IMR-90 (cell line): ENCODE measurements around the gene SPART. TPM values are rescaled to one million over a fixed set of nuclear protein-coding genes. Genes with fewer than 3 reads are reported as not detected.

Experiments used
- ATAC-seq: fragments of 200-7000 bp; cut with Tn5 transposase; 2 replicates; pipeline ENCODE4 v1.9.1; 2020; ENCODE audit warnings: low read depth, mild to moderate bottlenecking, moderate library complexity
- BruUV-seq: library from RNA; stranded (reverse); fragments of 400-500 nt; replicated peaks from 2 replicates; lab custom pipeline; 2021; lab: Mats Ljungman, UMichigan
- CTCF ChIA-PET: fragments of 300-600 bp; formaldehyde crosslinking; extraction: SDS; loops from one replicate; lab custom pipeline; 2021; ENCODE audit warnings: antibody characterized with exemption; lab: Yijun Ruan, JAX
- POLR2A ChIA-PET: fragments of 300-600 bp; sonication (Branson Sonifier 250); formaldehyde crosslinking; loops from one replicate; lab custom pipeline; 2022; ENCODE audit warnings: antibody characterized with exemption; ENCODE audit not compliant: unreplicated experiment; lab: Charles Lee
- DNase-seq: peaks from one replicate; pipeline ENCODE4 v3.0.0; 2013
- H2AFZ ChIP-seq: replicated peaks from 2 replicates; pipeline ENCODE3; 2013; ENCODE audit warnings: low read length, mild to moderate bottlenecking; ENCODE audit not compliant: poor library complexity
- H2AK5ac ChIP-seq: 2 replicates; pipeline ENCODE4 v1.6.1; 2013; ENCODE audit warnings: low read depth, low read length, inconsistent platforms
- H2AK9ac ChIP-seq: replicated peaks from 2 replicates; pipeline ENCODE3; 2013; ENCODE audit warnings: mild to moderate bottlenecking, low read depth, low read length, moderate library complexity; ENCODE audit not compliant: poor library complexity
- H2BK120ac ChIP-seq: 2 replicates; pipeline ENCODE4 v1.6.1; 2013; ENCODE audit warnings: low read depth, low read length, inconsistent platforms
- H2BK15ac ChIP-seq: 3 replicates; pipeline ENCODE4 v1.6.1; 2013; ENCODE audit warnings: low read depth, low read length, inconsistent platforms
- H2BK20ac ChIP-seq: 2 replicates; pipeline ENCODE4 v1.6.1; 2013; ENCODE audit warnings: low read depth, mild to moderate bottlenecking, inconsistent platforms, low read length, moderate library complexity
- H2BK5ac ChIP-seq: 2 replicates; pipeline ENCODE4 v1.6.1; 2013; ENCODE audit warnings: mild to moderate bottlenecking, low read depth, low read length, inconsistent platforms; ENCODE audit not compliant: poor library complexity, severe bottlenecking
- H3K14ac ChIP-seq: replicated peaks from 2 replicates; pipeline ENCODE4 v1.6.1; 2013; ENCODE audit warnings: low read depth, low read length, inconsistent platforms
- H3K18ac ChIP-seq: 2 replicates; pipeline ENCODE4 v1.6.1; 2013; ENCODE audit warnings: low read depth, low read length, control low read depth
- H3K23ac ChIP-seq: 2 replicates; pipeline ENCODE4 v1.6.1; 2013; ENCODE audit warnings: low read depth, low read length, inconsistent platforms
- H3K27ac ChIP-seq: 2 replicates; pipeline ENCODE4 v1.5.1; 2013; ENCODE audit warnings: mild to moderate bottlenecking, control low read depth, low read length; ENCODE audit not compliant: insufficient read depth
- H3K27me3 ChIP-seq: 2 replicates; pipeline ENCODE4 v1.6.1; 2013; ENCODE audit warnings: low read length; ENCODE audit not compliant: control insufficient read depth, insufficient read depth
- H3K36me3 ChIP-seq: 2 replicates; pipeline ENCODE4 v1.6.1; 2013; ENCODE audit warnings: low read length, mixed read lengths; ENCODE audit not compliant: control insufficient read depth, insufficient read depth
- H3K4ac ChIP-seq: 2 replicates; pipeline ENCODE4 v1.6.1; 2013; ENCODE audit warnings: low read depth, low read length, inconsistent platforms
- H3K4me1 ChIP-seq: 2 replicates; pipeline ENCODE4 v1.6.1; 2013; ENCODE audit warnings: low read length, mixed read lengths; ENCODE audit not compliant: control insufficient read depth, insufficient read depth
- H3K4me2 ChIP-seq: 2 replicates; pipeline ENCODE4 v1.6.1; 2013; ENCODE audit warnings: low read depth, mild to moderate bottlenecking, control low read depth, low read length, moderate library complexity
- H3K4me3 ChIP-seq: 2 replicates; pipeline ENCODE4 v1.5.1; 2013; ENCODE audit warnings: low read depth, mild to moderate bottlenecking, control low read depth, low read length, moderate library complexity; ENCODE audit not compliant: insufficient read depth
- H3K56ac ChIP-seq: 2 replicates; pipeline ENCODE4 v1.6.1; 2013; ENCODE audit warnings: low read length, inconsistent platforms; ENCODE audit not compliant: insufficient read depth; ENCODE audit errors: extremely low read depth
- H3K79me1 ChIP-seq, 2 experiments: 2 replicates each; pipeline ENCODE4 v1.6.1; 2013; ENCODE audit warnings: low read length in 2 of 2, inconsistent platforms in 1 of 2, low read depth in 1 of 2
- H3K9ac ChIP-seq: 2 replicates; pipeline ENCODE4 v1.6.1; 2013; ENCODE audit warnings: low read depth, low read length, control low read depth
- H3K9me1 ChIP-seq: 2 replicates; pipeline ENCODE4 v1.6.1; 2013; ENCODE audit warnings: low read length, inconsistent platforms; ENCODE audit not compliant: insufficient read depth
- H3K9me3 ChIP-seq: 2 replicates; pipeline ENCODE4 v1.6.1; 2013; ENCODE audit warnings: low read length; ENCODE audit not compliant: control insufficient read depth, insufficient read depth
- H4K20me1 ChIP-seq: 2 replicates; pipeline ENCODE4 v1.6.1; 2013; ENCODE audit warnings: low read length, inconsistent platforms; ENCODE audit not compliant: insufficient read depth
- H4K5ac ChIP-seq: 2 replicates; pipeline ENCODE4 v1.6.1; 2013; ENCODE audit warnings: mild to moderate bottlenecking, low read depth, low read length, control low read depth
- H4K8ac ChIP-seq, 2 experiments: 2 replicates each; pipeline ENCODE4 v1.6.1; 2013; ENCODE audit warnings: low read depth in 2 of 2, low read length in 2 of 2, control low read depth in 1 of 2, inconsistent platforms in 1 of 2
- H4K91ac ChIP-seq: 2 replicates; pipeline ENCODE4 v1.6.1; 2013; ENCODE audit warnings: low read depth, low read length, inconsistent platforms; ENCODE audit not compliant: insufficient read depth
- BHLHE40 ChIP-seq: fragments of 150-350 bp; IDR thresholded peaks from 2 replicates; pipeline ENCODE4 v1.6.1; 2016; ENCODE audit warnings: mild to moderate bottlenecking, low read depth, low read length
- CEBPB ChIP-seq: IDR thresholded peaks from 2 replicates; pipeline ENCODE4 v1.6.1; 2012; ENCODE audit warnings: low read depth, low read length, improper control_type of control experiment
- CHD1 ChIP-seq: IDR thresholded peaks from 2 replicates; pipeline ENCODE4 v1.6.1; 2012; ENCODE audit warnings: low read depth, low read length, improper control_type of control experiment
- ELK1 ChIP-seq: fragments of 150-350 bp; IDR thresholded peaks from 2 replicates; pipeline ENCODE4 v1.6.1; 2016; ENCODE audit warnings: low read depth, mild to moderate bottlenecking, low read length, moderate library complexity, borderline replicate concordance
- FOS ChIP-seq: fragments of 150-350 bp; IDR thresholded peaks from 2 replicates; pipeline ENCODE4 v1.6.1; 2016; ENCODE audit warnings: low read depth, low read length
- MAFK ChIP-seq: IDR thresholded peaks from 2 replicates; pipeline ENCODE4 v1.6.1; 2012; ENCODE audit warnings: low read depth, low read length, improper control_type of control experiment
- MAZ ChIP-seq: IDR thresholded peaks from 2 replicates; pipeline ENCODE4 v1.6.1; 2012; ENCODE audit warnings: low read depth, mild to moderate bottlenecking, low read length, improper control_type of control experiment, moderate library complexity, borderline replicate concordance
- MXI1 ChIP-seq: IDR thresholded peaks from 2 replicates; pipeline ENCODE4 v1.6.1; 2012; ENCODE audit warnings: low read depth, mild to moderate bottlenecking, low read length, moderate library complexity, borderline replicate concordance
- NFE2L2 ChIP-seq: fragments of 150-350 bp; IDR thresholded peaks from 2 replicates; pipeline ENCODE4 v1.6.1; 2016; ENCODE audit warnings: low read depth, mild to moderate bottlenecking, low read length
- POLR2A ChIP-seq: IDR thresholded peaks from 2 replicates; pipeline ENCODE4 v1.6.1; 2012; ENCODE audit warnings: mild to moderate bottlenecking, low read depth, low read length
- RAD21 ChIP-seq: IDR thresholded peaks from 2 replicates; pipeline ENCODE4 v1.6.1; 2012; ENCODE audit warnings: low read length, improper control_type of control experiment
- RCOR1 ChIP-seq: IDR thresholded peaks from 2 replicates; pipeline ENCODE4 v1.6.1; 2012; ENCODE audit warnings: mild to moderate bottlenecking, low read length, improper control_type of control experiment; ENCODE audit not compliant: insufficient replicate concordance
- RFX5 ChIP-seq: IDR thresholded peaks from 2 replicates; pipeline ENCODE4 v1.8.0; 2012; ENCODE audit warnings: low read depth, mild to moderate bottlenecking, low read length, moderate library complexity
- SMC3 ChIP-seq: fragments of 150-350 bp; IDR thresholded peaks from 2 replicates; pipeline ENCODE4 v1.6.1; 2016; ENCODE audit warnings: low read depth, mild to moderate bottlenecking, antibody characterized with exemption, low read length, moderate library complexity
- WGBS, 2 experiments: methylation state at CpG; one replicate each; pipeline versions ENCODE4 v1.1.5 to v1.1.7; 2013; ENCODE audit warnings: missing lambda C conversion rate in 2 of 2; ENCODE audit not compliant: insufficient read length in 1 of 2; ENCODE audit errors: extremely low coverage in 2 of 2; 5-methylcytosine and 5-hydroxymethylcytosine counted together
- dilution Hi-C: fragments of 300-500 bp; cut with HindIII; formaldehyde crosslinking; loops from one replicate; pipeline ENCODE4 v1.14.3; 2018; ENCODE audit warnings: low sequenced_read_pairs; ENCODE audit not compliant: unreplicated experiment
- in situ Hi-C: fragments of 300-500 bp; cut with MboI; formaldehyde crosslinking; loops from 3 replicates; pipeline ENCODE4 v1.14.3; 2019; ENCODE audit warnings: low sequenced_read_pairs, inconsistent platforms, mixed read lengths
- intact Hi-C: fragments of 100-400 bp; cut with micrococcal nuclease; formaldehyde crosslinking; loops from 2 replicates; pipeline ENCODE4 v1.10.0; 2022
- polyA plus RNA-seq, 3 experiments: library from polyadenylated mRNA; depleted of rRNA; stranded (reverse); fragments of >200 nt; gene quantifications; 2 replicates each; pipeline ENCODE4 v1.2.3, GENCODE V29; 2012; ENCODE audit warnings: low replicate concordance in 1 of 3
- total RNA-seq: library from RNA; depleted of rRNA; stranded (reverse); fragments of >200 nt; gene quantifications from 2 replicates; pipeline ENCODE4 v1.2.3, GENCODE V29; 2012
- TF ChIP-seq, protein P1 (sequence below): fragments of 150-350 bp; IDR thresholded peaks from 2 replicates; pipeline ENCODE4 v1.6.1; 2017; ENCODE audit warnings: mild to moderate bottlenecking, antibody characterized with exemption, low read length, low read depth
- TF ChIP-seq, protein P2 (sequence below): conservative IDR thresholded peaks from 2 replicates; pipeline ENCODE4 v1.5.1; 2012; ENCODE audit warnings: mild to moderate bottlenecking, low read depth, low read length, improper control_type of control experiment

SPART gene
- total and polyA plus RNA-seq, 2 of the 4 experiments (the other 2 are of a cell fraction): 43.8 to 110 TPM

GRCh38 chr13:36343766-36344165, 2.4 kb downstream of the SPART start:
- Histone ChIP-seq H4K5ac (no peak overlapping the region), H4K8ac (no peak overlapping the region), H2AK5ac (no peak overlapping the region), H2AFZ (no peak overlapping the region), H4K91ac (no peak overlapping the region), H3K23ac (no peak overlapping the region; the same call in 1 of the 2 replicates), H2AK9ac (no peak overlapping the region), H3K14ac (no peak overlapping the region), H2BK15ac (no peak overlapping the region), H3K36me3 (no peaks in the 10 kb centered on the region), H3K9me1 (peaks cover 5% of the 10 kb centered on the region), H3K4me2 (peak overlapping the region; percentile 88), H3K4me3 (no peak overlapping the region), H3K9ac (no peak overlapping the region), H3K4me1 (peaks cover 5% of the 10 kb centered on the region; the same call in 1 of the 2 replicates), H3K27me3 (no peaks in the 10 kb centered on the region), H3K9me3 (no peaks in the 10 kb centered on the region), H4K20me1 (peaks cover 37% of the 10 kb centered on the region), H3K56ac (no peak overlapping the region), H3K18ac (no peak overlapping the region), H2BK5ac (no peak overlapping the region), H2BK120ac (no peak overlapping the region), H3K4ac (0 out of 2 replicates have a peak overlapping the region, but pooled peaks have one; percentile 32), H3K79me1 (peaks cover 3 to 38% of the 10 kb centered on the region in 2 experiments), H3K27ac (no peak overlapping the region; the same call in 1 of the 2 replicates), H2BK20ac (no peak overlapping the region)
- BruUV-seq: no TSS peak
- DNase-seq (no peak), ATAC-seq (no peak)
- intact Hi-C loops: loop anchor here (10.0 kb wide), 2 partner anchors 471 to 651 kb away; partner anchors contain the start of genes ALG5 and RFXAP
- ChIA-PET POLR2A (no interaction called here), CTCF (no interaction called here)
- dilution Hi-C loops: no loop called here
- WGBS, 2 experiments: 100% methylated on average over 1 of the region's 3 CpGs; no CpG with 5 or more reads in 1 of the 2 experiments
- in situ Hi-C loops: loop anchor here (25.0 kb wide), 1 partner anchor 644 kb away; the partner anchor contains the start of gene ALG5
- no peak for TF ChIP-seq MXI1
- TF ChIP-seq ELK1: no peak
- no peak for TF ChIP-seq RFX5
- TF ChIP-seq FOS: no peak
- no peak for TF ChIP-seq CEBPB
- no peak for TF ChIP-seq NFE2L2
- TF ChIP-seq, protein P1, sequence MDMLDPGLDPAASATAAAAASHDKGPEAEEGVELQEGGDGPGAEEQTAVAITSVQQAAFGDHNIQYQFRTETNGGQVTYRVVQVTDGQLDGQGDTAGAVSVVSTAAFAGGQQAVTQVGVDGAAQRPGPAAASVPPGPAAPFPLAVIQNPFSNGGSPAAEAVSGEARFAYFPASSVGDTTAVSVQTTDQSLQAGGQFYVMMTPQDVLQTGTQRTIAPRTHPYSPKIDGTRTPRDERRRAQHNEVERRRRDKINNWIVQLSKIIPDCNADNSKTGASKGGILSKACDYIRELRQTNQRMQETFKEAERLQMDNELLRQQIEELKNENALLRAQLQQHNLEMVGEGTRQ: no peak
- no peak for TF ChIP-seq CHD1
- TF ChIP-seq, protein P2, sequence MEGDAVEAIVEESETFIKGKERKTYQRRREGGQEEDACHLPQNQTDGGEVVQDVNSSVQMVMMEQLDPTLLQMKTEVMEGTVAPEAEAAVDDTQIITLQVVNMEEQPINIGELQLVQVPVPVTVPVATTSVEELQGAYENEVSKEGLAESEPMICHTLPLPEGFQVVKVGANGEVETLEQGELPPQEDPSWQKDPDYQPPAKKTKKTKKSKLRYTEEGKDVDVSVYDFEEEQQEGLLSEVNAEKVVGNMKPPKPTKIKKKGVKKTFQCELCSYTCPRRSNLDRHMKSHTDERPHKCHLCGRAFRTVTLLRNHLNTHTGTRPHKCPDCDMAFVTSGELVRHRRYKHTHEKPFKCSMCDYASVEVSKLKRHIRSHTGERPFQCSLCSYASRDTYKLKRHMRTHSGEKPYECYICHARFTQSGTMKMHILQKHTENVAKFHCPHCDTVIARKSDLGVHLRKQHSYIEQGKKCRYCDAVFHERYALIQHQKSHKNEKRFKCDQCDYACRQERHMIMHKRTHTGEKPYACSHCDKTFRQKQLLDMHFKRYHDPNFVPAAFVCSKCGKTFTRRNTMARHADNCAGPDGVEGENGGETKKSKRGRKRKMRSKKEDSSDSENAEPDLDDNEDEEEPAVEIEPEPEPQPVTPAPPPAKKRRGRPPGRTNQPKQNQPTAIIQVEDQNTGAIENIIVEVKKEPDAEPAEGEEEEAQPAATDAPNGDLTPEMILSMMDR: no peak
- TF ChIP-seq POLR2A: no peak
- no peak for TF ChIP-seq BHLHE40
- no peak for TF ChIP-seq MAFK
- no peak for TF ChIP-seq RAD21
- no peak for TF ChIP-seq RCOR1
- no peak for TF ChIP-seq SMC3
- TF ChIP-seq MAZ: no peak
